HG03066 (cell line): ENCODE results near the gene MYBBP1A.
"Not testable (repeated sequence)": the region's sequence is repeated elsewhere in the genome, so short reads cannot be mapped to it uniquely, and the experiment has no call there.

ENCODE experiments used
- ATAC-seq: cut with Tn5 transposase; IDR thresholded peaks from one replicate; pipeline ENCODE4 v1.9.1; 2021; ENCODE audit warnings: low read depth; ENCODE audit not compliant: unreplicated experiment

MYBBP1A gene

GRCh38 chr17:4554997-4555799 lies at the start of gene MYBBP1A:
MYBBP1A (minus strand) TSS chr17:4555384; CDS start chr17:4555324, 60 bp downstream.
- ATAC-seq, result peak; percentile 85

GRCh38 chr17:4604736-4605135 lies 49.6 kb upstream of the MYBBP1A start:
- not testable (repeated sequence) for ATAC-seq

- no peak for ATAC-seq
Observed at GRCh38 chr17:4604111-4604644, 49.0 kb upstream of the MYBBP1A start.

GRCh38 chr17:4602041-4602440 lies 46.9 kb upstream of the MYBBP1A start:
- no peak for ATAC-seq

- no peak for ATAC-seq
Observed at GRCh38 chr17:4601326-4601725, 46.1 kb upstream of the MYBBP1A start.

GRCh38 chr17:4600563-4600962 lies 45.4 kb upstream of the MYBBP1A start:
- ATAC-seq, result no peak

- no peak for ATAC-seq
Observed at GRCh38 chr17:4599505-4600281, 44.5 kb upstream of the MYBBP1A start.

- no peak for ATAC-seq
Observed at GRCh38 chr17:4598776-4599504, 43.8 kb upstream of the MYBBP1A start.

- no peak for ATAC-seq
Observed at GRCh38 chr17:4597975-4598374, 42.8 kb upstream of the MYBBP1A start.

- no peak for ATAC-seq
Observed at GRCh38 chr17:4596636-4597380, 41.6 kb upstream of the MYBBP1A start.

GRCh38 chr17:4595685-4596342 lies 40.6 kb upstream of the MYBBP1A start:
- ATAC-seq, result not testable (repeated sequence)

GRCh38 chr17:4594931-4595684 lies 39.9 kb upstream of the MYBBP1A start:
- no peak for ATAC-seq

GRCh38 chr17:4594406-4594805 lies 39.2 kb upstream of the MYBBP1A start:
- no peak for ATAC-seq

- ATAC-seq, result no peak
Observed at GRCh38 chr17:4593021-4593421, 37.8 kb upstream of the MYBBP1A start.

GRCh38 chr17:4592240-4593005 lies 37.2 kb upstream of the MYBBP1A start:
- no peak for ATAC-seq

GRCh38 chr17:4591529-4591928 lies 36.3 kb upstream of the MYBBP1A start:
- no peak for ATAC-seq

- no peak for ATAC-seq
Observed at GRCh38 chr17:4590981-4591453, 35.8 kb upstream of the MYBBP1A start.

- ATAC-seq, result not testable (repeated sequence)
Observed at GRCh38 chr17:4590042-4590441, 34.9 kb upstream of the MYBBP1A start.
